OCI-LY3 (cell line): ENCODE measurements around the gene CARS1.
A peak's percentile ranks its signal among the peaks of the same experiment; 100 is the strongest.

Source experiments
- H2AFZ ChIP-seq: fragments of 200-600, 300-600 bp; shearing (Covaris generic); 2 replicates; pipeline ENCODE4 v1.6.0; 2014; ENCODE audit warnings: antibody characterized with exemption, low read depth, low read length
- H3K27ac ChIP-seq: fragments of 200-600, 300-600 bp; sonication (generic); 2 replicates; pipeline ENCODE4 v1.5.1; 2014; ENCODE audit warnings: mild to moderate bottlenecking, low read length, moderate library complexity, mixed read lengths
- H3K27me3 ChIP-seq: fragments of 200-600, 300-600 bp; sonication (generic); 2 replicates; pipeline ENCODE4 v1.6.1; 2014; ENCODE audit warnings: low read depth, low read length, mixed read lengths
- H3K36me3 ChIP-seq: fragments of 200-600, 300-600 bp; sonication (generic); replicated peaks from 2 replicates; pipeline ENCODE3; 2014; ENCODE audit warnings: low read depth, low read length, mixed read lengths
- H3K4me1 ChIP-seq: fragments of 300-600, 200-600 bp; sonication (generic); 2 replicates; pipeline ENCODE4 v1.6.1; 2014; ENCODE audit warnings: low read length, mixed read lengths
- H3K4me2 ChIP-seq: fragments of 200-600, 300-600 bp; sonication (generic); 2 replicates; pipeline ENCODE4 v1.6.1; 2014; ENCODE audit warnings: low read length, mixed read lengths
- H3K4me3 ChIP-seq: fragments of 300-600, 200-600 bp; sonication (generic); 2 replicates; pipeline ENCODE4 v1.5.1; 2014; ENCODE audit warnings: antibody characterized with exemption, mild to moderate bottlenecking, low read length, moderate library complexity
- H3K79me2 ChIP-seq: fragments of 300-600, 200-600 bp; shearing (Covaris generic); 2 replicates; pipeline ENCODE4 v1.6.1; 2014; ENCODE audit warnings: mild to moderate bottlenecking, low read length, mixed read lengths
- H3K9ac ChIP-seq: fragments of 300-600, 200-600 bp; shearing (Covaris generic); 2 replicates; pipeline ENCODE4 v1.6.0; 2014; ENCODE audit warnings: mild to moderate bottlenecking, low read length, moderate library complexity
- H3K9me3 ChIP-seq: fragments of 200-600, 300-600 bp; shearing (Covaris generic); 2 replicates; pipeline ENCODE4 v1.6.1; 2014; ENCODE audit warnings: low read length, mixed read lengths; ENCODE audit not compliant: insufficient read depth
- H4K20me1 ChIP-seq: fragments of 200-600, 300-600 bp; sonication (generic); 2 replicates; pipeline ENCODE4 v1.6.1; 2016; ENCODE audit warnings: low read length, mixed read lengths; ENCODE audit not compliant: insufficient read depth
- CTCF ChIP-seq: fragments of 200-600, 300-600 bp; sonication (generic); IDR thresholded peaks from 2 replicates; pipeline ENCODE4 v1.5.1; 2014; ENCODE audit warnings: antibody characterized with exemption, low read length, low read depth
- EZH2phosphoT487 ChIP-seq: fragments of 200-600 bp; shearing (Covaris generic); IDR thresholded peaks from 2 replicates; pipeline ENCODE4 v1.6.1; 2018; ENCODE audit warnings: antibody characterized with exemption, mixed run types, low read depth

The CARS1 gene

GRCh38 chr11:2987881-2988861 lies 69.1 kb downstream of the CARS1 start:
- peaks cover 21% of the 10 kb centered on the region for H3K36me3 ChIP-seq
- no peaks in the 10 kb centered on the region for H3K27me3 ChIP-seq
- H3K79me2 ChIP-seq = peaks cover 95% of the 10 kb centered on the region
- no peak overlapping the region for H2AFZ ChIP-seq
- 0 out of 2 replicates have a peak overlapping the region, but pooled peaks have one; percentile 86 for H3K9ac ChIP-seq
- peaks cover 54% of the 10 kb centered on the region for H4K20me1 ChIP-seq
- peak overlapping the region; percentile 95 for H3K4me2 ChIP-seq
- H3K4me1 ChIP-seq = peaks cover 29% of the 10 kb centered on the region
- H3K4me3 ChIP-seq = peak overlapping the region; percentile 93
- no peaks in the 10 kb centered on the region for H3K9me3 ChIP-seq
- no peak for TF ChIP-seq CTCF
- TF ChIP-seq EZH2phosphoT487 = no peak
- H3K27ac ChIP-seq = peak overlapping the region; percentile 11; the same call in 1 of the 2 replicates

GRCh38 chr11:2983908-2984307 lies 73.3 kb downstream of the CARS1 start:
- peaks cover 70% of the 10 kb centered on the region for H4K20me1 ChIP-seq
- peaks cover 39% of the 10 kb centered on the region for H3K36me3 ChIP-seq
- no peak overlapping the region for H3K27ac ChIP-seq
- peaks cover 12% of the 10 kb centered on the region for H3K4me1 ChIP-seq
- TF ChIP-seq EZH2phosphoT487 (no peak), CTCF (no peak)
- no peak overlapping the region for H3K4me3 ChIP-seq
- no peak overlapping the region for H3K9ac ChIP-seq
- H3K9me3 ChIP-seq = no peaks in the 10 kb centered on the region
- no peaks in the 10 kb centered on the region for H3K27me3 ChIP-seq
- no peak overlapping the region for H2AFZ ChIP-seq
- H3K79me2 ChIP-seq = peaks cover 100% of the 10 kb centered on the region
- no peak overlapping the region for H3K4me2 ChIP-seq

GRCh38 chr11:2982214-2982613 lies 75.0 kb downstream of the CARS1 start:
- H2AFZ ChIP-seq = no peak overlapping the region
- H3K36me3 ChIP-seq = peaks cover 43% of the 10 kb centered on the region
- H3K27me3 ChIP-seq = no peaks in the 10 kb centered on the region
- no peak overlapping the region for H3K4me2 ChIP-seq
- no peaks in the 10 kb centered on the region for H3K4me1 ChIP-seq
- H3K9me3 ChIP-seq = no peaks in the 10 kb centered on the region
- no peak overlapping the region for H3K27ac ChIP-seq
- H4K20me1 ChIP-seq = peaks cover 64% of the 10 kb centered on the region
- H3K79me2 ChIP-seq = peaks cover 99% of the 10 kb centered on the region
- H3K4me3 ChIP-seq = no peak overlapping the region
- no peak for TF ChIP-seq EZH2phosphoT487
- TF ChIP-seq CTCF = no peak
- no peak overlapping the region for H3K9ac ChIP-seq

- Histone ChIP-seq H3K9ac (no peak overlapping the region), H3K27me3 (no peaks in the 10 kb centered on the region), H3K4me1 (no peaks in the 10 kb centered on the region), H4K20me1 (peaks cover 62% of the 10 kb centered on the region), H3K79me2 (peaks cover 99% of the 10 kb centered on the region), H3K4me2 (no peak overlapping the region), H3K4me3 (no peak overlapping the region), H2AFZ (no peak overlapping the region), H3K27ac (no peak overlapping the region), H3K36me3 (peaks cover 48% of the 10 kb centered on the region), H3K9me3 (no peaks in the 10 kb centered on the region)
- TF ChIP-seq EZH2phosphoT487 (no peak), CTCF (no peak)
These were observed 76.1 kb downstream of the CARS1 start for GRCh38 chr11:2981130-2981529.
